Measurements from ENCODE around the gene PKNOX1. TPM values are rescaled to one million over a fixed set of nuclear protein-coding genes. Genes with fewer than 3 reads are reported as not detected.
"Not testable (repeated sequence)": the region's sequence is repeated elsewhere in the genome, so short reads cannot be mapped to it uniquely, and the experiment has no call there.

The PKNOX1 gene
- polyA plus RNA-seq, 4 donors, result 4.7 to 11.8 (median 6.0) TPM

GRCh38 chr21:43036889-43037288 is 62.5 kb downstream of the PKNOX1 start:
- H3K4me3 ChIP-seq (ENCODE audit: low read depth in 1 of 3, low read length in 3 of 3); DNase-seq; H3K27me3 ChIP-seq (ENCODE audit: control insufficient read depth in 3 of 3, insufficient read depth in 3 of 3, low read length in 3 of 3); H3K27ac ChIP-seq (ENCODE audit: low read depth in 1 of 3, low read length in 2 of 3); H3K4me1 ChIP-seq (ENCODE audit: control insufficient read depth in 3 of 3, insufficient read depth in 2 of 3, low read depth in 1 of 3, low read length in 2 of 3); H3K9me3 ChIP-seq (ENCODE audit: control insufficient read depth in 2 of 2, insufficient read depth in 1 of 2, low read depth in 1 of 2, low read length in 1 of 2); FAIRE-seq: not testable (repeated sequence)
- 19 to 64% (median 62%) methylated on average over 7 to 11 of the region's 17 CpGs for WGBS, 3 donors
- H3K36me3 ChIP-seq (ENCODE audit: control insufficient read depth in 3 of 3, insufficient read depth in 2 of 3, low read depth in 1 of 3, low read length in 3 of 3), result peaks cover 0 to 19% (median 0%) of the 10 kb centered on the region in 3 donors

GRCh38 chr21:43037918-43038658 is 63.7 kb downstream of the PKNOX1 start:
- H3K9me3 ChIP-seq (ENCODE audit: control insufficient read depth in 2 of 2, insufficient read depth in 1 of 2, low read depth in 1 of 2, low read length in 1 of 2); DNase-seq; H3K36me3 ChIP-seq (ENCODE audit: control insufficient read depth in 3 of 3, insufficient read depth in 2 of 3, low read depth in 1 of 3, low read length in 3 of 3); H3K4me3 ChIP-seq (ENCODE audit: low read depth in 1 of 3, low read length in 3 of 3); H3K4me1 ChIP-seq (ENCODE audit: control insufficient read depth in 3 of 3, insufficient read depth in 2 of 3, low read depth in 1 of 3, low read length in 2 of 3); FAIRE-seq; H3K27me3 ChIP-seq (ENCODE audit: control insufficient read depth in 3 of 3, insufficient read depth in 3 of 3, low read length in 3 of 3); H3K27ac ChIP-seq (ENCODE audit: low read depth in 1 of 3, low read length in 2 of 3): not testable (repeated sequence)
- WGBS, 3 donors, result 55 to 81% (median 70%) methylated on average over 13 to 18 of the region's 19 CpGs

- WGBS, 3 donors, result 40 to 62% (median 53%) methylated on average over 6 to 8 of the region's 10 CpGs
Measured at GRCh38 chr21:43038659-43039044, 64.3 kb downstream of the PKNOX1 start.

GRCh38 chr21:43042169-43042568 is 67.8 kb downstream of the PKNOX1 start:
- not testable (repeated sequence) for H3K36me3 ChIP-seq (ENCODE audit: control insufficient read depth in 3 of 3, insufficient read depth in 2 of 3, low read depth in 1 of 3, low read length in 3 of 3); H3K4me1 ChIP-seq (ENCODE audit: control insufficient read depth in 3 of 3, insufficient read depth in 2 of 3, low read depth in 1 of 3, low read length in 2 of 3); H3K27ac ChIP-seq (ENCODE audit: low read depth in 1 of 3, low read length in 2 of 3); DNase-seq; FAIRE-seq; H3K27me3 ChIP-seq (ENCODE audit: control insufficient read depth in 3 of 3, insufficient read depth in 3 of 3, low read length in 3 of 3); H3K9me3 ChIP-seq (ENCODE audit: control insufficient read depth in 2 of 2, insufficient read depth in 1 of 2, low read depth in 1 of 2, low read length in 1 of 2); H3K4me3 ChIP-seq (ENCODE audit: low read depth in 1 of 3, low read length in 3 of 3)
- WGBS, 3 donors, result 65 to 81% (median 65%) methylated on average over 4 to 5 of the region's 5 CpGs

More at GRCh38 chr21:43038659-43039044, 64.3 kb downstream of the PKNOX1 start:
- FAIRE-seq; H3K4me3 ChIP-seq (ENCODE audit: low read depth in 1 of 3, low read length in 3 of 3); H3K9me3 ChIP-seq (ENCODE audit: control insufficient read depth in 2 of 2, insufficient read depth in 1 of 2, low read depth in 1 of 2, low read length in 1 of 2); H3K27ac ChIP-seq (ENCODE audit: low read depth in 1 of 3, low read length in 2 of 3); DNase-seq; H3K4me1 ChIP-seq (ENCODE audit: control insufficient read depth in 3 of 3, insufficient read depth in 2 of 3, low read depth in 1 of 3, low read length in 2 of 3); H3K36me3 ChIP-seq (ENCODE audit: control insufficient read depth in 3 of 3, insufficient read depth in 2 of 3, low read depth in 1 of 3, low read length in 3 of 3); H3K27me3 ChIP-seq (ENCODE audit: control insufficient read depth in 3 of 3, insufficient read depth in 3 of 3, low read length in 3 of 3): not testable (repeated sequence)

- H3K4me1 ChIP-seq (ENCODE audit: control insufficient read depth in 3 of 3, insufficient read depth in 2 of 3, low read depth in 1 of 3, low read length in 2 of 3); H3K9me3 ChIP-seq (ENCODE audit: control insufficient read depth in 2 of 2, insufficient read depth in 1 of 2, low read depth in 1 of 2, low read length in 1 of 2); FAIRE-seq; DNase-seq; H3K36me3 ChIP-seq (ENCODE audit: control insufficient read depth in 3 of 3, insufficient read depth in 2 of 3, low read depth in 1 of 3, low read length in 3 of 3); H3K4me3 ChIP-seq (ENCODE audit: low read depth in 1 of 3, low read length in 3 of 3); H3K27me3 ChIP-seq (ENCODE audit: control insufficient read depth in 3 of 3, insufficient read depth in 3 of 3, low read length in 3 of 3); H3K27ac ChIP-seq (ENCODE audit: low read depth in 1 of 3, low read length in 2 of 3): not testable (repeated sequence)
- WGBS, 3 donors, result 94 to 96% (median 94%) methylated on average over 4 to 10 of the region's 14 CpGs
Measured at GRCh38 chr21:43043291-43043690, 68.9 kb downstream of the PKNOX1 start.

- not testable (repeated sequence) for FAIRE-seq; H3K27me3 ChIP-seq (ENCODE audit: control insufficient read depth in 3 of 3, insufficient read depth in 3 of 3, low read length in 3 of 3); H3K36me3 ChIP-seq (ENCODE audit: control insufficient read depth in 3 of 3, insufficient read depth in 2 of 3, low read depth in 1 of 3, low read length in 3 of 3); H3K9me3 ChIP-seq (ENCODE audit: control insufficient read depth in 2 of 2, insufficient read depth in 1 of 2, low read depth in 1 of 2, low read length in 1 of 2); DNase-seq; H3K27ac ChIP-seq (ENCODE audit: low read depth in 1 of 3, low read length in 2 of 3); H3K4me3 ChIP-seq (ENCODE audit: low read depth in 1 of 3, low read length in 3 of 3); H3K4me1 ChIP-seq (ENCODE audit: control insufficient read depth in 3 of 3, insufficient read depth in 2 of 3, low read depth in 1 of 3, low read length in 2 of 3)
- 62 to 72% (median 65%) methylated on average over 7 to 12 of the region's 14 CpGs for whole genome bisulfite sequencing, 3 donors
Measured at GRCh38 chr21:43044547-43044946, 70.2 kb downstream of the PKNOX1 start.

GRCh38 chr21:43045165-43045875 is 71.0 kb downstream of the PKNOX1 start:
- H3K27ac ChIP-seq (ENCODE audit: low read depth in 1 of 3, low read length in 2 of 3); H3K4me1 ChIP-seq (ENCODE audit: control insufficient read depth in 3 of 3, insufficient read depth in 2 of 3, low read depth in 1 of 3, low read length in 2 of 3); DNase-seq; H3K27me3 ChIP-seq (ENCODE audit: control insufficient read depth in 3 of 3, insufficient read depth in 3 of 3, low read length in 3 of 3); H3K9me3 ChIP-seq (ENCODE audit: control insufficient read depth in 2 of 2, insufficient read depth in 1 of 2, low read depth in 1 of 2, low read length in 1 of 2); H3K36me3 ChIP-seq (ENCODE audit: control insufficient read depth in 3 of 3, insufficient read depth in 2 of 3, low read depth in 1 of 3, low read length in 3 of 3); H3K4me3 ChIP-seq (ENCODE audit: low read depth in 1 of 3, low read length in 3 of 3); FAIRE-seq: not testable (repeated sequence)
- WGBS, 3 donors, result 30 to 39% (median 37%) methylated on average over 6 to 7 of the region's 17 CpGs

GRCh38 chr21:43045876-43046821 is 71.8 kb downstream of the PKNOX1 start:
- H3K36me3 ChIP-seq (ENCODE audit: control insufficient read depth in 3 of 3, insufficient read depth in 2 of 3, low read depth in 1 of 3, low read length in 3 of 3); H3K27ac ChIP-seq (ENCODE audit: low read depth in 1 of 3, low read length in 2 of 3); H3K27me3 ChIP-seq (ENCODE audit: control insufficient read depth in 3 of 3, insufficient read depth in 3 of 3, low read length in 3 of 3); H3K4me3 ChIP-seq (ENCODE audit: low read depth in 1 of 3, low read length in 3 of 3); H3K9me3 ChIP-seq (ENCODE audit: control insufficient read depth in 2 of 2, insufficient read depth in 1 of 2, low read depth in 1 of 2, low read length in 1 of 2); FAIRE-seq; H3K4me1 ChIP-seq (ENCODE audit: control insufficient read depth in 3 of 3, insufficient read depth in 2 of 3, low read depth in 1 of 3, low read length in 2 of 3): not testable (repeated sequence)
- peak in 1 of 2 donors; percentile 9 for DNase-seq
- WGBS, 3 donors, result 37 to 49% (median 41%) methylated on average over 13 to 20 of the region's 21 CpGs
